ENCODE measurements around the gene CPNE8.
"Not testable (repeated sequence)": the region's sequence is repeated elsewhere in the genome, so short reads cannot be mapped to it uniquely, and the experiment has no call there.

CPNE8 gene

DNA sequence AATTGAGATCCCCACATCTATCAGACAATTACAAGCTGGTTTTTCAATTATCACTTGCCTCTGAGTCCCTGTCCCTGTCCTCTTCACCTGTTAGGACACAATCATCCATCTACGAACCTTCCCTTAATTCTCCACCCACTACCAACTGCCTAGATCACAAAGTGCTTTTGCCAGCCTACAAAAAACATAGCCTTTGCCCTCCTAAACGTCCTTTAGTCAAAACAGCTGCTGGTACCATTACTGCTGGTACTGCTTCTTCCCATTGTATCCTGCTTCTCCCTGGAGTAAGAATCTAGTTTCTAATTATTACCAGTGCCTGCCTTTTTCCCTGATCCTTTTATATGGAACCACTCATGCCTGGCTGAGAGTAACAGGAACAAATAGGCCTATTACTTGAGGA, 82.1 kb downstream of the CPNE8 start:
- DNase-seq: no peak

DNA sequence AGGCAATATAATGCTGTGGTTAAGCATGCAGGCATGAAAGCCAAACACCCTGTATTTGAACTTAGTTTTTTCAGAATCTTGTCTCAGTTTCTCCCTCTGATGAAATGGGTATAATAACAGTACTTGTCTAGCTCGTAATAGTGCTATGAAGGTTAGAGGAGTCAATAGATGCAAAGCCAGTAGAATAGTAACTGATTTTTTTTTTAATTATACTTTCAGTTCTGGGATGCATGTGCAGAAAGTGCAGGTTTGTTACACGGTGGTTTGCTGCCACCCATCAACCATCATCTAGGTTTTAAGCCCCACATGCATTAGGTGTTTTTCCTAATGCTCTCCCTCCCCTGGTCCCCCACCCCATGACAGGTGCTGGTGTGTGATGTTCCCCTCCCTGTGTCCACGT, 87.4 kb downstream of the CPNE8 start:
- no peak for DNase-seq

DNA sequence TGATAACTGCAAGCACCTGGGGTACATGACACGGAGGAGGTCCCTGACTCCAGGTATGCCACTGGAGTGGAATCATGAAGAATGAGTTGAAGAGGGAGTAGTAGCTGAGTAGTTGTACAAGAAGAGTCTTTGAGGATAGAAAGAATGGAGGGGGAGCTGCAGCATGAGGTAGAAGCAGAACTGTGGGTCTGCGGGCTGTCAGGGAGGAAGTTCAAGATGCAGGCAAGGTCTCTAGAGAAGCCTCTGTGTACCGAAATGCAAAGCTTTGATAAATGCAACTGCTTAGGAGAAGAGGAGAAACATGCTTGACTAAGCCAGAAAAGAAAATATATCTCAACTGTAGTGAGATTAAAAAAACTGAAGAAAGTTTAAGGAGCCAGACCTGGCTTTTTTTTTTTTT, 91.5 kb downstream of the CPNE8 start:
- no peak for DNase-seq

DNA sequence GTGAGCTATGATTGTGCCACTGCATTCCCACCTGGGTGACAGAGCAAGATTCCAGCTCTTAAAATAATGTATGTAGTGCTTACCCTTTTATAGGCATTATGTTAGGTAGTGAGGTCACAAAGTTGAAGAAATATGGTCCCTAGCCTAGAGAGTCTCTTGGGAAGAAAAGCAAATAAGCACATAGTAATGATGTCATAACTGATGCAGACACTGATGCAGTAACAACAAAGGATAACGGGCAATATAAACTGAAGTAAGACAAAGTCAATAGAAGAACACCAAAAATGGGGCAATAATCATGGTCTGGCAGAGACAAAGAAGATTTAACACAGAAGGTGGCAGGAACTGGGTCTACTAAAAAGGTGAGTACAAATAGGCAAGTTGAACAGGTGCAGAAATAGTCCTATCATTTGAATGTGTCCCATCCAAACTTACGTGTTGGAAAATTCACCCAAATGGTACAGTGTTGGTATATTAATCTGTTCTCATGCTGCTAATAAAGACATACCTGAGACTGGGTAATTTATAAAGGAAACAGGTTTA, 93.5 kb downstream of the CPNE8 start:
- DNase-seq: no peak

DNA sequence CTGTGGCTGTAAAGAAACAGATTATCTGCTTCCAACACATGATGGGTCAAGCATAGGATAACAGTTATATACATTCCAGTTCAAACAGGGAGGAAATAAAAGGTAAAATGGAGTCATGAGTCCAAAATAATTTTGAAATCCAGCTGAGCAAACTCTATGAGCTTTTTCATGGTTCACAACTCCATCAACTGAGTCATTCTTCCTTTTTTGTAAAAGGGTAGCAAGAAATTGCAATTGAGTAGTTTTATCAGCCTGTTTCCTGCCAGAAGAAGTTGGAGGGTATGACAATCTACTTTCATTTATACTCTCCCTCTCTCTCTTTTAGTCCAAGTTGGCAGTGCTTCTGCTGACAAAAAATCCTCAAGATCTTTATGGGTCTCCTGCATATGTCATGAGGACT, 95.6 kb downstream of the CPNE8 start:
- no peak for DNase-seq

DNA sequence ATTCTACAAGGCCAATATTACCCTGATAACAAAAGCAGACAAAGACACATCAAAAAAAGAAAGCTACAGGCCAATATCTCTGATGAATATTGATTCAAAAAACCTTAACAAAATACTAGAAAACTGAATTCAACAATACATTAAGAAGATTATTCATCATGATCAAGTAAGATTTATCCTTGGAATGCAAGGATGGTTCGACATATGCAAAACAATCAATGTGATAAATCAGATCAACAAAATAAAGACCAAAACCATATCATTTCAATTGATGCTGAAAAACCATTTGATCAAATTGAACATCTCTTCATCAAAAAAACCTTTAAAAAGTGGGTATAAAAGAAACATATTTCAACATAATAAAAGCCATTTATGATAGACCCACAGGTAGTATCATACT, 117.3 kb downstream of the CPNE8 start:
- DNase-seq: no peak

DNA sequence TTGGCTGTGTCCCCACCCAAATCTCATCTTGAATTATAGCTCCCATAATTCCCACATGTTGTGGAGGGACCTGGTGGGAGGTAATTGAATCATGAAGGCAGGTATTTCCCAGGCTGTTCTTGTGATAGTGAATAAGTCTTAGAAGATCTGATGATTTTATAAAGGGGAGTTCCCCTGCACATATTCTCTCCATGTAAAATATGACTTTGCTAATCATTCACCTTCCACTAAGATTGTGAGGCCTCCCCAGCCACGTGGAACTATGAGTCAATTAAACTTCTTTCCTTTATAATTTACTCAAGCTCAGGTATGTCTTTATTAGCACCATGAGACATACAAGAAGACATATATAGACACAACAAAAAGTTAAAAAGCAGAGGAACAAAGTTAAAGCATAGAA, 120.0 kb downstream of the CPNE8 start:
- no peak for DNase-seq

DNA sequence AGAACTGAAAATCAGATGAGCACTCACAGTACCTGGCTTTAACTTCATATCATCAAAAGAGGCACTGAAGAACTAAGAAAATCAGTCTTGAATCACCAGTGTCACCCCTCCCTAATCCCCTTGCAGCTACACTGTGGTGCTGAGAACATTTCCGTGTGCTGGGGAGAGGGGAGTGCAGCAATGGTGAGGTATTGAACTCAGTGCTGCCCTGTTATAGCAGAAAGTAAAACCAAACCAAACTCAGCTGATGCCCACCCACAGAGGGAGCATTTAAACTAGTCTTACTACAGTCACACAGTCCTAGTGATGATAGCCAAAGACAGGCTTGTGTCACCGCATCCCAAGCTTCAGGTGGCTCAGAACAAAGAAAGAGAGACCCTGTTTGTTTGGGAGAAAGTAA, 122.1 kb downstream of the CPNE8 start:
- DNase-seq: no peak

DNA sequence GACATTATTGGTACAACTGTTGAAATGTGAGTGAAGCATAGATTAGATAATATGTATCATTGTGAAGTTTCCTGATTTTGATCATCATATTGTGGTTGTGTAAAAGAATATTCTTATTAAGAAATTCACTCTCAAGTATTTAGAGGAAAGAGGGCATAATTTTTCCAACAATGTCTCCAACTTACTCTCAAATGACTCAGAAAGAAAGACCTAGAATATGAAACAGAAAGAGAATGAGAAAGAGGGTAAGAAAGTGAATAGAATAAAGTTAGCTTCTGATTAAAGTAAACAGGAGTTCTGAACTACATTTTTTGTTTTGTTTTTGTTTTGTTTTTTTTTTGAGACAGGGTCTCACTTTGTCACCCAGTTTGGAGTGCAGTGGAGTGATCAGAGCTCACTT, 123.0 kb downstream of the CPNE8 start:
- DNase-seq: no peak

DNA sequence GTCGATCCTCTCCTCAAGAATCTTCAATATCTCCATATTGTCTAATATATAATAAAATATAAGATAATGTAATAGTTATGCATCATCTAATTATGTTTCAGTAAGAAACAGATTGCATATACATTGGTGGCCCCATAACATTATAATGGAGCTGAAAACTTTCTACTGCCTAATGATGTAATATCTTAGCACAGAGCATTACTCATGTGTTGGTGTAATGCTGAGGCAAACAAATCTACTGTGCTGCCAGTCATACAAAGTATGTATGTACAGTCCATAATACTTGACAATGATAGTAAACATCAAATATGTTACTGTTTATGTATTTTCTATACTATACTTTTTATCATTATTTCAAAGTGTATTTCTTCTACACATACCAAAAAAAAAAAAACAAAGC, 128.7 kb downstream of the CPNE8 start:
- DNase-seq: no peak

DNA sequence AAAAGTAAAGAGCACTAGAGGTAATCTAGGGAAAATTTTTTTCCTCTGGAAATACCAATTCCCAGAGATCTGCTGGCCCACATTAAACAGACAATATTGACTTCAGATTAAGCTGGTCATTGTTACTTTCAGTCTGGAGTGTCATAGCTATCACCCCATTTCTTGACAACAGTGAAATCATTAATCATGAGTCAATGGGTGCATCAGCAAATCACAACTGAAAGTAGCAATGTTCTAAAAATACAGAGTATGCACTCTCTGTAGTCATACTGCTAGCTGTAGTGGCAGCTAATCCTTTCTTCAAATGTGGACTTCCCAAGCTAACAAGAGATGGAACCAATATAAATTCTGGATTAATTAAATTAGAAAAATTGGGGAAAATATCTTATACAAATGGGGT, 129.9 kb downstream of the CPNE8 start:
- no peak for DNase-seq

DNA sequence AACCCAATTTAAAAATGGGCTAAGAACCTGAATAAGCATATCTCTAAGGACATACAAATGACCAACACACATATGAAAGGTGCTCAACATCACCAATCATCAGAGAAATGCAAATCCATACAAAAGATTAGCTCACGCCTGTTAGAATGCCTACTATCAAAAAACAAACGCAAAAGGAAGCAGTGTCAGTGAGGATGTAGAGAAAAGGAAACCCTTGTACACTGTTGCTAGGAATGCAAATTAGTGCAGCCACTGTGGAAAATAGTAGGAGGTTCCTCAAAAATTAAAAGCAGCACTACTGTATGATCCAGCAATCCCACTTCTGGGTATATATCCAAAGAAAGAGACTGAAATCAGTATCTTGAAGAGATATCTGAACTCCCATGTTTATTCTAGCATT, 133.0 kb downstream of the CPNE8 start:
- DNase-seq: no peak

DNA sequence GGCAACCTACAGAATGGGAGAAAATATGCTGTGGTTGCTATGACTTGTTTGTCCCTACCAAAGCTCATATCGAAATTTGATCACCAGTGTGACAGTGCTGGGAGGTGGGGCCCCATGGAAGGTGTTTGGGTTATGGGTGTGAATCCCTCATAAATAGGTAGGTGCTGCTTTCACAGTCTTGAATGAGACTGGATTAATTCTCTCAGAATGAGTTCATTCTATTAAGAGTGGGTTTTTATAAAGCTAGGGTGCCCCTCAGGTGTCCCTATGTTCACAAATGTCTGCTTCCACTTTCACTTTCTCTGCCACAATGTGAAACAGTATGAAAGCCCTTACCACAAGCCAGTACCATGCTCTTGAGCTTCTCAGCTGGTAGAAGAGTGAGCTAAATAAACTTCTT, 133.5 kb downstream of the CPNE8 start:
- no peak for DNase-seq

DNA sequence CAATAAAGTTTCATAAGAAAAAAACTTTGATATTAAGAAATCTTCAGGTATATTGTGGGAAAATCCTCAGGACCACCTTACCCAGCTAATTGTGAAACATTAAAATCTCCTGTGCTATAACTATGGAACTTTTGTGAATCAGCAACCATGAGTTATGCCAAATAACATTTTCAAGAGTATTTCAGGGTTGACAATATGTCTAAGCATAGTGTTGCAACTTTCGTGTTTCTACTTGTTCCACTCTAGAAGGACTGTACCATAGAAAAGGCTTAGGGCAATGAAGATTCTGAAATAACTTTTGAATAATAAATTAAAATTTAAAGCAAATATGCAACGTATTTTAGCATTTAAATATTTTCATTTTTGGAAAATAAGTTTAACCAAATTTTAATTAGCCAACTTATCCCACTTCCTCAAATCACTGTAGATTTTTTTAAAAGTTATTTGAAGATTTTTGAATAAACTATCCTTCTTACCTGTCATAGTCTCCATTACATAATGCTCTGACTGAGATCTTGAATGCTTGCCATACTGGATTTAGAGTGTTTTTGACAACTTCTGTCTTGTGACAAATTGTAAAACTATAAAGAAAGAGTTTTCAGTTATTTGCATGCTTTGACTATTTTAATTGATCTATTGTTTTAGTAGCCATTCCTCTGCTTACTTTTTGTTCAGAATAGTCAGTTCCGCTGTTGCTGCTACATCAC, 143.6 kb downstream of the CPNE8 start:
- DNase-seq: no peak

DNA sequence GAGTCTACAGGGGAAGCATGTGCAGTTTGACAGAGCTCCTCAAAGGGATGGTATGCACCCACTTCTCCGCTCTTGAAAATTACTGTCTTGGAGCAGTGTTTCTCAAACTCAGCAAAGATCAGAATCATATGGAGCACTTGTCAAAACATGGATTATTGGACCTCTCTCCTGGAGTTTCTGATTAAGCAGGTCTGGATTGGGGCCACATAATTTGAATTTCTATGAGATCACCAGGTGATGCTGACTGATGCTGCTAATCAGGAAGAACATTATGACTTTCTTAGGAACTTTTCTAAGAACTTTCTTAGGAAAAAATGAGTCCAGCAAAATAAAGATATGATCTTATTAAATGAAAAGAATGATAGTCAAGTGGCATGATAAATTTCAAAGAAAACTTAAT, 144.3 kb downstream of the CPNE8 start:
- no peak for DNase-seq

DNA sequence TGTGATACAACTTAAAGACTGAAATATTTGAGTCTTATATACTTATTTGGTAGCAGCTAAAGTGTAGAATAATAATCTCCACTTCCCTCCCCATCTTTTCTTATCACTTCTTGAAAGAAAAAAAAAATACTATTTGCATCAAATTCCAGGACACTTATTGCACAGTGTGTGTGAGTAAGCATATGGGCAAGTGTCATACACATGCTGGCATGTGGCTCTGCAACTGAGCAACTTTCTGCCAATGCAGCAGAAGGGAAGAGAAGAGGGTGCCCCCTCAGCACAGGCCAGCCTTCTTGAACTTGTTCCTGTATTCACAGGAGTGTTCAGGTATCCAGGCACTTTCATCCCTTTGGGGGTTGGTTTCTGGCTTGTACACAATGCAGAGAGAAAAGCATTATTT, 145.8 kb downstream of the CPNE8 start:
- DNase-seq: no peak

DNA sequence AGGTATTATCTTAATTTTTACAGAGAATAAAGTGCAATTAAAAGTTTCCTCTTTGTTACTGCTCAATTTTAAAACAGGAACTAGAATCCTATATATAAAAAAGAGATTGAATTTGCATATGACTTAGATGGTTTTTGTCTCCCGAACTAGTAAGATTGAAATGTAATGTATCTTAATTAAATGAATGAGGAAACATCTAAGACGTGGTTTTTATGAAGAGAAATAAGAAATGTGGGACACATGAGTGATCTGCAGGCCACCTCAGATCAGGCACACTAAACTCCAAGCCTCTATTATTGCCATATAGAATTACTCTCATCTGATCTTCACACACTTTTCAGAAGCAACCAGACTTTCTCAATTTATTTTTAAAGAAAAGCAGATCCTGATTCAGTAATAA, 158.6 kb downstream of the CPNE8 start:
- DNase-seq: no peak

DNA sequence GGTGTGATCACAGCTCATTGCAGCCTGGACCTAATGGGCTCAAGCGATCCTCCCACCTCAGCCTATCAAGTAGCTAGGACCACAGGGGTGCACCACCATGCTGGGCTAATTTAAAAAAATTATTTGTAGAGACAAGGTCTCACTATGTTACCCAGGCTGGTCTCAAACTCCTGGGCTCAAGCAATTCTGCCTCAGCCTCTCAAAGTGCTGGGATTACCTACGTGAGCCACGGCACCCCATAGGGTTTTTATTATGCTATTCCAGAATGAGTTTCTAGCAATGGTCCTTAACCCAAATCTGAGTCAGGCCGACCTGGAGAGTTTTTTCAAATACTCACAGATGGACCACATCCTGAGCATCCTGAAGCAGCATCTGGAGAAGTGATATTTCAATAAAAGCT, 159.8 kb downstream of the CPNE8 start:
- no peak for DNase-seq

DNA sequence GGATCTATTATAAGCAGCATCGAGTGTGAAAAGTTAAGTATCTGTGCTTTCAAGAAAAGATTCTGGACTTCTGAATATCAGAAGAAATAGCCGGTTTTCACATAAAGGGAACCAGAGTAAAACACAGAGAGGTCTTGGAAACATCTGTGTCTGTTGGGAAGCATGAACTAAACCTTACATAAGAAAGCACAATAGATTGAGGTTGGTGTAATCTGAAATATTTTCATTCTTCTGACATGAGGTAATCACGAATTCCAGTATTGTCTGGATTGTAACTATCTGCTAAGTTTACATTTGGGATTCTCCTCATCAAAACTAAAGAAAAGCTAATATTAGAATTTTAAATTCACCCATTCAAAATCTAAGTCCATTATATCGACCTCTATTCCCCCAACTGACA, 161.3 kb downstream of the CPNE8 start:
- DNase-seq: no peak

DNA sequence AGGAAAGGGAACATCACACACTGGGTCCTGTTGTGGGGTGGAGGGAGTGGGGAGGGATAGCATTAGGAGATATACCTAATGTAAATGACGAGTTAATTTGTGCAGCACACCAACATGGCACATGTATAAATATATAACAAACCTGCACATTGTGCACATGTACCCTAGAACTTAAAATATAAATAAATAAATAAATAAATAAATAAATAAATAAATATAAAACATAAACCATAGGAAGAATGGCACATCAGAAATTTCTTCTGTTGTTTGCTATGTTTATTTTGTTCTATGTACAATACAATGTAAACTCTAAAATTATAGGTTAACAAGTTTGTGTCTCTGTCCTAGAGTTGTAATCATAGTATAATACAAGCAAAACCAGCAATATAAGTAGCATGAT, 162.9 kb downstream of the CPNE8 start:
- DNase-seq: not testable (repeated sequence)

DNA sequence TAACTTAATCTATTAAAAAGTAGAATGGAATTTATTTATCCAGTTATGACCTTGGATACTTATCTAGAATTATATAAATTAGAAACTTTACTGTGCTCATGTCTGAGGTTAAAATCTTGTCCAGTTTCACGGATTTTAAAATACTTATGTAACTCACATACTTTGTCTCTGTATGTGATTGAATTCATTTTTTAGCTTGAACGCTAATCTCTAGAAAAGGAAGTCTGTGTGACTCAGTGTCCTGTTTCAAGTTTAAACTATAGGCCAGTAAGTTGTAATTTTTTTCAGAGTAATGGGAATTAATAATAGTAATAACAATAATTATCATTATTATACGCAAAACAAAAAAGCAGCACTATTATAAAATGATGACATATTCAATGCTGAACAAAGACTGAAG, 168.6 kb downstream of the CPNE8 start:
- no peak for DNase-seq

DNA sequence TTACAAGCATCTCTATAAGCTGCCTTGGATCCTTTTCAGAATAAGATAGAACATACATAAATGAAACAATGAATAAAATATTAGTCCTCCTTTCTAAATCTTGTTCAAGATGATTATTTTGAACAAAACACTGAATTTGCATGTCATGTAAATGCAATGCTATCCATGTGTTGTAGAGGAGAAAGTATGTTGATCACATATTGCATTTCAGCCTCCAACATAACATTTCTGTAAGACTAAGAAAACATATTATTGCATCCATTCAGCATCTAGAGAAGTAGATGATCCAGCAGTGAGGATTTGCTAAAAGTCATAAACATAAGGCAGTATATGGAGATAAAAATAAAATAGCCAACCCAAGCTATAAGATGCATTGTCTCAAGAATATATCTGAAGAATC, 172.6 kb downstream of the CPNE8 start:
- DNase-seq: no peak

DNA sequence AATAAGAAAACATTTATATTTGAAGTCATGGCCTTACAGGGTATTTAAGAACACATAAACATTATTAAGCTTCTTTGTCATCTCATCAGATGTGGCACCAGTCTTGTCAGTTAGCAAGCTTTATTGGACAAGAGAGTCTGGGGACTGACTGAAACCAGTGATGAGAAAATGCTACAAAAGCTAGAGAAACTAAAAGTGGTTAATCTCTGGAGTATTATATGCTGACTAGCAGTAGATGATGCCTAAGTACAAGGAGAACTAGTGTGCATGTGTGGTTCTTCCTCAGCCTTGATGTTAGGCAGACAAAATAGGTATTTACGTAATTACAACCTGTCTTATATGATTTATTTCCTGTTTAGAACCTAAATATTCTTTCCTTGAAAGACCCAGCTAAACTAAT, 176.5 kb downstream of the CPNE8 start:
- no peak for DNase-seq

DNA sequence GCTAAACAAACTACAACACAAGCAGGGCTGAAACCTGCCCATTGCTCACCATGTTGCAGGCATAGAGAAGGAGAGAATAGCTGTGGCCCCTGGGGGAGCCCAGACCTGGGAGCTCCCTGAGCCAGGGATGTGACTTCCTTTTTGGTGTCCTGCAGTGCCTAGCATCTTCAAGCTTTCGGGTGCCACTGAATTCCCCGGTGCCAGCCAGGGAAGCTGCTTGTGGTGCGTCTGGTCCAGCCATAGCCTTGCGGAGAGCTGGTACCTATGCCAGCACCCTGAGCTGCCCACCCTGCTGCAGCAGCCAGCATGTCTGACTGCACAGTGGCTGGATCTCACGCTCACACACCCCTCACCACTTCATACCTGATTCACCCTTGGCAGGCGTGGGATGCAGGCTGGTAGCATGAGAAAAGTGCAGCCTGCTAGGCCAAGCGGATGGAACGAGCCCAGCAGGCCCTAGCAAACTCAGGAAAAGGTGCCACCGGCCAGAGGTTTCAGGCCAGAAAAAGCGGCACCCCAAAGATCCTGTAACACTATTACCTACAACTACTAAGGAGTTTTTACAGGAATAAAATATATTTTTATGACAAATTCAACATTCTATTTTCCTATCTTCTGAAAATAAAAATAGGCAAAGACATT, 183.7 kb downstream of the CPNE8 start:
- no peak for DNase-seq

DNA sequence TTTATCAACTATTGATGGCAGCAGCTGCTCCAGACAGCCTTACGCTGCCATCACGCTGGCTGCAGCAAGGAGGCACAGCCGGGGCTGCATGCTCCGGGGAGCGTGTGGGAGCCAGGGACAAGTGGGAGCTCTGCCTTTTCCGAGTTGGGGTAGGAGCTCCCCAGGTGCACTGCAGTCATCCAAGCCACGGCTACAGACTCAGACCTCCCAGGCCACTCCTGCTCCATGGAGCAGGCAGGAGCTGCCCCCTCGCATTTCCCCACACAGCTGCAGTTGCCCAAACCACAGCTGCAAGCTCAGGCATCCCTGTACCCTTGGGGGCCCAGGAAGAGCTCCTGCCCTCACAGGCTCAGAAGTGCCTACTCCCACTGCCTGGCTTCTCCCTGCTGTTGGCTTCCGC, 184.7 kb downstream of the CPNE8 start:
- no peak for DNase-seq

Measured in activated CD4-positive, alpha-beta T cell treated with anti-CD3 and anti-CD28 coated beads, Interleukin-2, amount 50 U/mL, for 1 hour (primary cell).